Stimulated activated naive CD8-positive, alpha-beta T cell treated with anti-CD3 and anti-CD28 coated beads, Interleukin-15, amount 100 ng/mL, for 72 hours (primary cell): ENCODE data around the gene ALLC.
A peak's percentile ranks its signal among the peaks of the same experiment; 100 is the strongest.
"Not testable (repeated sequence)": the region's sequence is repeated elsewhere in the genome, so short reads cannot be mapped to it uniquely, and the experiment has no call there.

Experiments
- ATAC-seq: fragments of 150-1000 bp; cut with Tn5 transposase; 2 replicates; pipeline ENCODE4 v1.10.0; 2021; ENCODE audit warnings: mild to moderate bottlenecking, moderate library complexity
- DNase-seq, 2 donors: peaks; one replicate each; pipeline ENCODE4 v3.0.0; 2021 to 2022
- H3K27ac Mint-ChIP-seq, 2 donors: one replicate each; pipeline ENCODE4 v1.8.0; 2022; ENCODE audit warnings: mild to moderate bottlenecking in 2 of 2, mixed read lengths in 2 of 2, moderate library complexity in 2 of 2
- H3K27me3 Mint-ChIP-seq: one replicate; pipeline ENCODE4 v1.8.0; 2022; ENCODE audit warnings: mixed read lengths
- H3K4me1 Mint-ChIP-seq: one replicate; pipeline ENCODE4 v1.8.0; 2022; ENCODE audit warnings: mild to moderate bottlenecking, mixed read lengths
- H3K4me3 Mint-ChIP-seq, 2 donors: one replicate each; pipeline ENCODE4 v1.8.0; 2022; ENCODE audit warnings: mild to moderate bottlenecking in 2 of 2, mixed read lengths in 2 of 2, moderate library complexity in 1 of 2
- H3K9me3 Mint-ChIP-seq, 2 donors: one replicate each; pipeline ENCODE4 v1.8.0; 2022; ENCODE audit warnings: mixed read lengths in 2 of 2

ALLC gene

GRCh38 chr2:3633982-3634595 lies 23.9 kb upstream of the ALLC start:
- Mint-ChIP-seq H3K27me3 (peaks cover 25% of the 10 kb centered on the region), H3K9me3 (no peaks in the 10 kb centered on the region), H3K27ac (no peak overlapping the region), H3K4me3 (no peak overlapping the region), H3K4me1 (peaks cover 9% of the 10 kb centered on the region)
- no peak for DNase-seq
- ATAC-seq, result no peak

DNA sequence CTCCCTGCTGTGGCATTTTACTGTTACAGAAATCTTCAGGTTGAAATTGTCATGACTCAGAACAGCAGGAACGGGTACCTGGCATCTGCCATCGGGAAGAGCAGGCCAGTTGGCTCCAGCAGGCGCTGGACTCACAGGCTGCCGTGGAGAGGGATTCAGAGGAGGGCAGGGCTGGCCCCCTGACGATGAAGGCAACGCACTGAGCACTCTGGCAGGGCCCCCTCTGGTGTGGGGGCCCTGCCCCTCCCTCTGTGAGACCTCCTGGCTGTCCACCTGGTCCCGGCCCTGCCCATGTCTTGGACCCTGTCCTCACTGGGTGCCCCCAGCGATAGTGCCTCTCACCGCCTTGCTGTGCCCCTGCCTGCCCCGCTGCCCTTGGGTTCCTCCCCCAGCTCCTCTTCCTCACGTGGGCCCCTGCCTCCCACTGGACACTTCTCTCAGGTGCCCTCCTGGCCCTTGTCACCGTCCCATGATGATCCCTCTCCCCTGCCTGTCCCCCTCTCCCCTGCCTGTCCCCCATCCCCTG lies 23.3 kb upstream of the ALLC start:
- Mint-ChIP-seq H3K9me3 (no peaks in the 10 kb centered on the region), H3K4me1 (peaks cover 11% of the 10 kb centered on the region), H3K27ac (no peak overlapping the region), H3K27me3 (peaks cover 25% of the 10 kb centered on the region), H3K4me3 (no peak overlapping the region)
- DNase-seq (no peak), ATAC-seq (no peak)

DNA sequence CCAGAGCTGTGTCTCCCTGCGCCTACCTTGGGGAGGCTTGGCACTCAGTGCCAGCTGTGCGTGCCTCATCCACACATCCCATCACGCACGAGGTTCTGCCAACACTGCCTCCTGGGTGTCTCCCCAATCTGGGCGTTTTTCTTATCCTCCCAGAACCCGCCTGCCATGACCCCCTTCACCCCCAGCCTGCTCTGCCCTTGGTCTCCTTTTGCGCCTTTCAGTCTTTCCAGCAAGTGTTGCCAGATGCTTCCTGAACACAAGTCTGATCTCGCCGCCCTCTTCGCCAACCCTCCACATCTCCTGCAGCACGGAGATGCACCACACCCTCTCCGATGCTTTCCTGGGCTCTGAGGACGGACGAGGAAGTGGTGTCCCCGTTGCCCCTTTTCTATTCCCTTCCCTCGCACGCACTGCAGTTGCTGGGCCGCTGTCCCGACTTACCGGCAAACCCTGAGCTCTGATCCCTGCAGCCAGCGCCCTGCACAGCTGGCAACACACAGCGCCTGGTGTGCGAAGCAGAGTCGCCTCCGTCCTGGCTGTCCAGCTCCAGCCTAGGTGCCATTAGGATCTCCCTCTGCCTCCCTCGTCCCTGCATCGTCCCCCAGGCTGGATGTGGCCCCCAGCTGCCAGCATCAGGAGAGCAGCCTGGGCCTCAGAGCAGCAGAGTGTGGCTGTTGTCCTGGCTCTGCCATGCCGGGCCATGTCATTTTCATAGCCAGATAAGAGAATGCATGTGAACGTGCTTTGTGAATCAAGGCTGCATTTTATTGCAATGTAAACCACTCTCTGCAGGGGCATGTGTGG lies 22.6 kb upstream of the ALLC start:
- H3K9me3 Mint-ChIP-seq, result no peaks in the 10 kb centered on the region
- H3K27ac Mint-ChIP-seq, result no peak overlapping the region
- H3K27me3 Mint-ChIP-seq, result peaks cover 25% of the 10 kb centered on the region
- ATAC-seq, result no peak
- H3K4me3 Mint-ChIP-seq, result no peak overlapping the region
- peaks cover 11% of the 10 kb centered on the region for H3K4me1 Mint-ChIP-seq
- no peak for DNase-seq

GRCh38 chr2:3635975-3636327 lies 22.0 kb upstream of the ALLC start:
- H3K27ac Mint-ChIP-seq, result not testable (repeated sequence)

GRCh38 chr2:3636586-3637310 lies 21.3 kb upstream of the ALLC start:
- peaks cover 25% of the 10 kb centered on the region for H3K27me3 Mint-ChIP-seq
- no peaks in the 10 kb centered on the region for H3K9me3 Mint-ChIP-seq
- H3K4me3 Mint-ChIP-seq, result no peak overlapping the region
- no peak overlapping the region for H3K27ac Mint-ChIP-seq
- H3K4me1 Mint-ChIP-seq, result peaks cover 11% of the 10 kb centered on the region
- DNase-seq (no peak), ATAC-seq (peak; percentile 22)

More at GRCh38 chr2:3635975-3636327, 22.0 kb upstream of the ALLC start:
- not testable (repeated sequence) for ATAC-seq, DNase-seq, H3K4me3 Mint-ChIP-seq, H3K9me3 Mint-ChIP-seq
- Mint-ChIP-seq H3K4me1 (peaks cover 11% of the 10 kb centered on the region), H3K27me3 (peaks cover 25% of the 10 kb centered on the region)

GRCh38 chr2:3637311-3637675 lies 20.7 kb upstream of the ALLC start:
- ATAC-seq, result no peak
- Mint-ChIP-seq H3K4me1 (peaks cover 11% of the 10 kb centered on the region), H3K27me3 (peaks cover 25% of the 10 kb centered on the region), H3K4me3 (no peak overlapping the region), H3K9me3 (no peaks in the 10 kb centered on the region), H3K27ac (no peak overlapping the region)
- no peak for DNase-seq

- H3K27me3 Mint-ChIP-seq, result peaks cover 25% of the 10 kb centered on the region
- H3K4me3 Mint-ChIP-seq, result no peak overlapping the region
- no peak for DNase-seq
Measured at GRCh38 chr2:3637692-3638455, 20.1 kb upstream of the ALLC start.

GRCh38 chr2:3638456-3638810 lies 19.6 kb upstream of the ALLC start:
- no peaks in the 10 kb centered on the region for H3K9me3 Mint-ChIP-seq
- DNase-seq (no peak), ATAC-seq (peak; percentile 13)
- no peak overlapping the region for H3K27ac Mint-ChIP-seq
- H3K4me1 Mint-ChIP-seq, result peaks cover 11% of the 10 kb centered on the region
- no peak overlapping the region for H3K4me3 Mint-ChIP-seq
- H3K27me3 Mint-ChIP-seq, result peaks cover 25% of the 10 kb centered on the region

More at GRCh38 chr2:3637692-3638455, 20.1 kb upstream of the ALLC start:
- Mint-ChIP-seq H3K27ac (no peak overlapping the region), H3K4me1 (peaks cover 11% of the 10 kb centered on the region), H3K9me3 (no peaks in the 10 kb centered on the region)
- peak; percentile 34 for ATAC-seq

GRCh38 chr2:3639015-3639630 lies 18.9 kb upstream of the ALLC start:
- DNase-seq, result no peak
- Mint-ChIP-seq H3K4me1 (peaks cover 11% of the 10 kb centered on the region), H3K27ac (no peak overlapping the region)

GRCh38 chr2:3639653-3640052 lies 18.3 kb upstream of the ALLC start:
- Mint-ChIP-seq H3K27me3 (peaks cover 25% of the 10 kb centered on the region), H3K4me1 (peaks cover 11% of the 10 kb centered on the region), H3K9me3 (no peaks in the 10 kb centered on the region), H3K27ac (no peak overlapping the region), H3K4me3 (no peak overlapping the region)
- no peak for DNase-seq
- no peak for ATAC-seq

More at GRCh38 chr2:3639015-3639630, 18.9 kb upstream of the ALLC start:
- peaks cover 25% of the 10 kb centered on the region for H3K27me3 Mint-ChIP-seq
- ATAC-seq, result no peak
- H3K9me3 Mint-ChIP-seq, result no peaks in the 10 kb centered on the region
- H3K4me3 Mint-ChIP-seq, result no peak overlapping the region

DNA sequence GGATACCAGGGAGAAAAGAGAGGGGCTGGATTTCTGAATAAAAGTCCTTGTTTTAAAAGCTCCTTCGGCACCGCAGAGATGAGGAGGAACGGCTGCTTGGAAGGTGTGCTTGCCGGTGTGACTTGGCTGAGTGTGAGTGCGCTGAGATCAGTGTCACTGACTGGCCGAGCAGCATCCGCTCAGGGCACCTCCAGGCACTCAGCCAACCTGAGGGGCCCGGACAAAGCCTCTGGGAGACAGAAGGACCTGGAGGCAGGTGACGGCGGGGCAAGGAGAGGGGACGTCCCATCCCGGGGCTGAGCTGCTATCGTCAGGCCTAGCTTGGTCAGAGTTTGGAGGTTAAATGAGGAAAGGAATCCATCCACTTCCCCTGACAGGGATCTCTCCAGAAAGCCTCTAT lies 16.8 kb upstream of the ALLC start:
- DNase-seq, result no peak
- H3K9me3 Mint-ChIP-seq, result no peaks in the 10 kb centered on the region

DNA sequence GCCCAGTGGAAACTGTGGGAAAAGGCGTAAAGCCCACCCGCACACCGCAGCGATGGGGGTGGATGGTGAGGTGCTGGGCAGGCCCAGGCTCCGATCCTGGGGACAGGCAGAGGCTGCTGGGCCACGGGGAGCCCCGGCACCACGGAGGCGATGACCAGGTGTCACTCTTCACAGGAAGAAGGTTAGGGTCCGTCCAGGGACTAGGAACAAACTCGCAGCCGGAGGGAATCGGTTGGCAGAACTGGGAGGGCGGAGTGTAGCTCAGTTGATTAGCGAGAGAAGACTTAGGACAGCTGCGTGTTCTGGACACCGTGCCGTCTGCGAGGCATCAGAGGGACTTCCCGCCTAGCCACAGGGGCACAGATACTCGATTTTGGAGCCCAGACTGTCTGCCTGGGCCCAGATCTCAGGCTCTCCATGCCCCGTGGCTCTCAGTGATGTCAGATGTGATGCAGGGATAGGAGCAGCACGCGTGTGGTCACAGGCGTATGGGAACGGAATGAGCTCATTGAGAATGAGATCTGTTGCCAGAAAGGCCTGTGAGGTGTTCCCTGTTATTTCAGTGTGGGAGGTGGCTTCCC lies 16.1 kb upstream of the ALLC start:
- no peak for DNase-seq
- Mint-ChIP-seq H3K27ac (no peak overlapping the region), H3K4me1 (peaks cover 11% of the 10 kb centered on the region), H3K4me3 (no peak overlapping the region), H3K9me3 (no peaks in the 10 kb centered on the region), H3K27me3 (peaks cover 11% of the 10 kb centered on the region)
- ATAC-seq, result no peak

More for the DNA sequence above, 16.8 kb upstream of the ALLC start:
- peaks cover 11% of the 10 kb centered on the region for H3K4me1 Mint-ChIP-seq
- H3K4me3 Mint-ChIP-seq, result no peak overlapping the region
- peaks cover 17% of the 10 kb centered on the region for H3K27me3 Mint-ChIP-seq
- peak overlapping the region in 1 of 2 donors; percentile 53 for H3K27ac Mint-ChIP-seq
- ATAC-seq, result no peak

GRCh38 chr2:3642521-3643215 lies 15.3 kb upstream of the ALLC start:
- peak overlapping the region in 1 of 2 donors; percentile 92 for H3K27ac Mint-ChIP-seq
- ATAC-seq (no peak), DNase-seq (peak in 1 of 2 donors; percentile 6)
- no peak overlapping the region for H3K4me3 Mint-ChIP-seq
- H3K9me3 Mint-ChIP-seq, result no peaks in the 10 kb centered on the region
- H3K27me3 Mint-ChIP-seq, result peaks cover 3% of the 10 kb centered on the region
- H3K4me1 Mint-ChIP-seq, result peaks cover 11% of the 10 kb centered on the region
